Spleen (tissue), 7 donors: Measurements from ENCODE around the gene COL28A1.

Source experiments
- POLR2A ChIP-seq, 3 donors: fragments of 450-650 bp; IDR thresholded peaks; one replicate each; pipeline ENCODE4 v1.5.1; 2017; ENCODE audit warnings: antibody characterized with exemption in 3 of 3, mild to moderate bottlenecking in 1 of 3
- POLR2AphosphoS5 ChIP-seq, 3 donors: sonication (generic); formaldehyde crosslinking; IDR thresholded peaks; one replicate each; pipeline ENCODE4 v1.5.1; 2017; ENCODE audit warnings: antibody characterized with exemption in 3 of 3
- TF ChIP-seq, protein P1 (sequence below), 11 experiments: fragments of 200-600 bp in 7 of 11; fragments of 450-650 bp in 4 of 11; sonication (generic) in 4 of 11; IDR thresholded peaks in 8 of 11; conservative IDR thresholded peaks in 3 of 11; 1 replicate in 7 of 11; 2 replicates in 4 of 11; pipeline versions ENCODE4 v1.4.0 to v1.8.0; 2016 to 2021; ENCODE audit warnings: antibody characterized with exemption in 11 of 11, inconsistent platforms in 4 of 11, mild to moderate bottlenecking in 1 of 11
- donor health status: DM: no; HTN: no; CAD: no; lungs with moderate emphysema.
- donor health status: DM: no; HTN: no; CAD: no.
- donor health status: DM: no; HTN: no; CAD: no.

DNA sequence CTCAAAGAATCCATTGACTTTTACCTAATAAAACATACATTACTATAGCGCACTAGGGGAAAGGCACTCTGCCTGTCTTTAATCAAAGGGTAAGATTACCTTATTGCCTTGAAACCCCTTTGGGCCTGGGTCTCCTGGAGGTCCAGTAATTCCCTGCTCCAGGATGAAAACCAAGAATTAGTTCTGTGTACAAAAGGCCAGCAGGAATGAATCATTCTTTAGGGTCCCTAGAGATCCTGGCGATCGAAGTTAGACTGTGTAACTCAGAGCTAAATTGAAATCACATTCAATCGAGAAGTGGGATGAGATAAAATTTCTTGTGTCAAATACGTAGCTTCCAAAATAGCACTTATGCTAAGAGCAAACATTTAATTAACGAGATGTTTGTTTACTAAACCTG is 29.8 kb downstream of the COL28A1 start:
- TF ChIP-seq, protein P1, sequence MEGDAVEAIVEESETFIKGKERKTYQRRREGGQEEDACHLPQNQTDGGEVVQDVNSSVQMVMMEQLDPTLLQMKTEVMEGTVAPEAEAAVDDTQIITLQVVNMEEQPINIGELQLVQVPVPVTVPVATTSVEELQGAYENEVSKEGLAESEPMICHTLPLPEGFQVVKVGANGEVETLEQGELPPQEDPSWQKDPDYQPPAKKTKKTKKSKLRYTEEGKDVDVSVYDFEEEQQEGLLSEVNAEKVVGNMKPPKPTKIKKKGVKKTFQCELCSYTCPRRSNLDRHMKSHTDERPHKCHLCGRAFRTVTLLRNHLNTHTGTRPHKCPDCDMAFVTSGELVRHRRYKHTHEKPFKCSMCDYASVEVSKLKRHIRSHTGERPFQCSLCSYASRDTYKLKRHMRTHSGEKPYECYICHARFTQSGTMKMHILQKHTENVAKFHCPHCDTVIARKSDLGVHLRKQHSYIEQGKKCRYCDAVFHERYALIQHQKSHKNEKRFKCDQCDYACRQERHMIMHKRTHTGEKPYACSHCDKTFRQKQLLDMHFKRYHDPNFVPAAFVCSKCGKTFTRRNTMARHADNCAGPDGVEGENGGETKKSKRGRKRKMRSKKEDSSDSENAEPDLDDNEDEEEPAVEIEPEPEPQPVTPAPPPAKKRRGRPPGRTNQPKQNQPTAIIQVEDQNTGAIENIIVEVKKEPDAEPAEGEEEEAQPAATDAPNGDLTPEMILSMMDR (IDR thresholded peaks at IDR 0.05 in 8 of 11, conservative IDR thresholded peaks at IDR 0.05 in 3 of 11) = no peak
- TF ChIP-seq POLR2AphosphoS5 (IDR thresholded peaks at IDR 0.05) (no peak), POLR2A (IDR thresholded peaks at IDR 0.05) (no peak)
